ENCODE data around the gene KLHL8.

DNA sequence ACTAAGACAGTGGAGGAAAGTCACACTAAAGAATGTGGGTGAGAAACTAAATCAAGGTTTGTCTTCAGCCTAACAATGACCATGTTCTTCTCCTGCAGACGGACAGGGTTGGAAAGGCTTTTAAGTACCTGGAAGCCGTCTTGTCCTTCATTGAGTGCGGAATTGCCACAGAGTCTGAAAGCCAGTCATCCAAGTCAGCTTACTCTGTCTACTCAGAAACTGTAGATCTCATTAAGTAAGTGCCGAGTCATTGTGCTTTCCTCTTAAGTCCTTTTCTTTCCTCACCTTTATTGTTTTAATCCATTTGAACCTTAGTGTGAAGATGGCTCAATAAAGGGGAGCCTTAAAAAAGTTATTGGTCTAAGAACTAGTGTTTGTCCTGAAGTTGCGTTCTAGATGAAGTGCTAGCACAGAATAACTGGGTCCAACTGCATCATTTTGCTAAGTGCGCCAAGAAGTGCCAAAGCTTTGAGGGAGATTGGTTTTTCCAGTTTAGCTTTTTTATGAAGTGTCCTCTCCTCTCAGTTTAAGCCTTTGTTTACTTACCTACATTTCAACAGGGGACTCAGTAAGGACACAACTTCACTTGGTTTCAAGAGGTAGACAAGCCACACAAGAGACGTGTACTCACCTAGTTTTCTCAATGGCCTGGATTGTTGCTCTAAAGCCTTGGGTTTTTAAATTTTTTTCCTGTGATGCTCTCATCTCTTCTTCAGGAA, 89.3 kb downstream of the KLHL8 start:
- TF ChIP-seq, protein P1, sequence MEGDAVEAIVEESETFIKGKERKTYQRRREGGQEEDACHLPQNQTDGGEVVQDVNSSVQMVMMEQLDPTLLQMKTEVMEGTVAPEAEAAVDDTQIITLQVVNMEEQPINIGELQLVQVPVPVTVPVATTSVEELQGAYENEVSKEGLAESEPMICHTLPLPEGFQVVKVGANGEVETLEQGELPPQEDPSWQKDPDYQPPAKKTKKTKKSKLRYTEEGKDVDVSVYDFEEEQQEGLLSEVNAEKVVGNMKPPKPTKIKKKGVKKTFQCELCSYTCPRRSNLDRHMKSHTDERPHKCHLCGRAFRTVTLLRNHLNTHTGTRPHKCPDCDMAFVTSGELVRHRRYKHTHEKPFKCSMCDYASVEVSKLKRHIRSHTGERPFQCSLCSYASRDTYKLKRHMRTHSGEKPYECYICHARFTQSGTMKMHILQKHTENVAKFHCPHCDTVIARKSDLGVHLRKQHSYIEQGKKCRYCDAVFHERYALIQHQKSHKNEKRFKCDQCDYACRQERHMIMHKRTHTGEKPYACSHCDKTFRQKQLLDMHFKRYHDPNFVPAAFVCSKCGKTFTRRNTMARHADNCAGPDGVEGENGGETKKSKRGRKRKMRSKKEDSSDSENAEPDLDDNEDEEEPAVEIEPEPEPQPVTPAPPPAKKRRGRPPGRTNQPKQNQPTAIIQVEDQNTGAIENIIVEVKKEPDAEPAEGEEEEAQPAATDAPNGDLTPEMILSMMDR (IDR thresholded peaks at IDR 0.05 in 2 of 3, conservative IDR thresholded peaks at IDR 0.05 in 1 of 3; ENCODE audit: borderline replicate concordance in 1 of 3, insufficient read depth in 1 of 3, low read depth in 2 of 3, low read length in 2 of 3), result no peak
- TF ChIP-seq POLR2A (IDR thresholded peaks at IDR 0.05; ENCODE audit: borderline replicate concordance, extremely low read depth, insufficient read depth, insufficient read length) (no peak), MAX (IDR thresholded peaks at IDR 0.05) (no peak), POLR2AphosphoS5 (IDR thresholded peaks at IDR 0.05; ENCODE audit: low read depth, low read length) (no peak), REST (IDR thresholded peaks at IDR 0.05; ENCODE audit: low read depth) (no peak), TCF7L2 (IDR thresholded peaks at IDR 0.05; ENCODE audit: borderline replicate concordance, extremely low read depth, insufficient read depth, insufficient read length) (no peak), EZH2 (IDR thresholded peaks at IDR 0.05) (no peak), YY1 (IDR thresholded peaks at IDR 0.05; ENCODE audit: extremely low read depth, insufficient replicate concordance, low read depth, low read length) (no peak), SIN3A (IDR thresholded peaks at IDR 0.05; ENCODE audit: low read depth) (no peak), RAD21 (IDR thresholded peaks at IDR 0.05; ENCODE audit: low read depth) (no peak), ZBTB33 (IDR thresholded peaks at IDR 0.05; ENCODE audit: extremely low read depth, insufficient replicate concordance, low read length) (no peak), SRF (IDR thresholded peaks at IDR 0.05; ENCODE audit: low read depth) (no peak)
- TF ChIP-seq, protein P2, sequence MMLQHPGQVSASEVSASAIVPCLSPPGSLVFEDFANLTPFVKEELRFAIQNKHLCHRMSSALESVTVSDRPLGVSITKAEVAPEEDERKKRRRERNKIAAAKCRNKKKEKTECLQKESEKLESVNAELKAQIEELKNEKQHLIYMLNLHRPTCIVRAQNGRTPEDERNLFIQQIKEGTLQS (IDR thresholded peaks at IDR 0.05), result no peak

Measured in HCT116 (cell line).